Neuronal stem cell (in vitro differentiated cells): ENCODE results near the gene SV2C.
A peak's percentile ranks its signal among the peaks of the same experiment; 100 is the strongest.

Source experiments
- DNase-seq: peaks from one replicate; pipeline ENCODE4 v3.0.0-alpha.2; 2013; ENCODE audit warnings: low spot score
- H2AFZ ChIP-seq: one replicate; pipeline ENCODE4 v1.6.1; 2013; ENCODE audit warnings: mild to moderate bottlenecking, low read length, inconsistent platforms
- H2AK5ac ChIP-seq: 2 replicates; pipeline ENCODE4 v1.6.1; 2013; ENCODE audit warnings: low read depth, mild to moderate bottlenecking, inconsistent platforms, low read length, moderate library complexity, mixed read lengths
- H2BK120ac ChIP-seq: 2 replicates; pipeline ENCODE4 v1.6.1; 2013; ENCODE audit warnings: low read depth, mild to moderate bottlenecking, inconsistent platforms, low read length, moderate library complexity, mixed read lengths
- H2BK12ac ChIP-seq: one replicate; pipeline ENCODE4 v1.6.1; 2013; ENCODE audit warnings: low read length, inconsistent platforms
- H2BK15ac ChIP-seq: 2 replicates; pipeline ENCODE4 v1.6.1; 2013; ENCODE audit warnings: mild to moderate bottlenecking, low read length, inconsistent platforms, mixed read lengths
- H2BK5ac ChIP-seq: one replicate; pipeline ENCODE4 v1.6.1; 2013; ENCODE audit warnings: inconsistent platforms, mild to moderate bottlenecking, low read length, moderate library complexity
- H3K14ac ChIP-seq: one replicate; pipeline ENCODE4 v1.6.1; 2013; ENCODE audit warnings: low read length, inconsistent platforms
- H3K18ac ChIP-seq: 2 replicates; pipeline ENCODE4 v1.6.1; 2013; ENCODE audit warnings: low read length, inconsistent platforms
- H3K23ac ChIP-seq: 2 replicates; pipeline ENCODE4 v1.6.1; 2013; ENCODE audit warnings: low read depth, mild to moderate bottlenecking, mixed read lengths, low read length, inconsistent platforms; ENCODE audit not compliant: poor library complexity
- H3K27ac ChIP-seq: replicated peaks from 3 replicates; pipeline ENCODE4 v1.5.1; 2013; ENCODE audit warnings: low read length, inconsistent platforms
- H3K27me3 ChIP-seq, 3 experiments: 2 replicates each; pipeline ENCODE4 v1.6.1; 2013; ENCODE audit warnings: low read length in 3 of 3, mild to moderate bottlenecking in 2 of 3, inconsistent platforms in 1 of 3, low read depth in 1 of 3, mixed read lengths in 1 of 3, moderate library complexity in 1 of 3; ENCODE audit not compliant: control insufficient read depth in 3 of 3, insufficient read depth in 3 of 3
- H3K36me3 ChIP-seq, 2 donors: replicated peaks in 1 of 2; 2 replicates each; pipeline ENCODE4 v1.6.1; 2013; ENCODE audit warnings: low read length in 2 of 2; ENCODE audit not compliant: control insufficient read depth in 2 of 2, insufficient read depth in 2 of 2
- H3K4ac ChIP-seq: 2 replicates; pipeline ENCODE4 v1.6.1; 2013; ENCODE audit warnings: inconsistent platforms, mild to moderate bottlenecking, low read length, moderate library complexity
- H3K4me1 ChIP-seq, 2 donors: 1 replicate in 1 of 2; 2 replicates in 1 of 2; pipeline ENCODE4 v1.6.1; 2013; ENCODE audit warnings: low read length in 2 of 2, low read depth in 1 of 2; ENCODE audit not compliant: control insufficient read depth in 2 of 2, insufficient read depth in 1 of 2
- H3K4me2 ChIP-seq: one replicate; pipeline ENCODE4 v1.6.1; 2013; ENCODE audit warnings: mild to moderate bottlenecking, low read length, inconsistent platforms; ENCODE audit not compliant: insufficient read depth, poor library complexity, severe bottlenecking
- H3K4me3 ChIP-seq, 2 donors: 2 replicates each; pipeline ENCODE4 v1.5.1; 2013; ENCODE audit warnings: low read length in 2 of 2, mild to moderate bottlenecking in 2 of 2, inconsistent platforms in 1 of 2, moderate library complexity in 1 of 2
- H3K79me1 ChIP-seq: one replicate; pipeline ENCODE4 v1.6.1; 2013; ENCODE audit warnings: low read depth, mild to moderate bottlenecking, inconsistent platforms, low read length, moderate library complexity
- H3K9ac ChIP-seq: one replicate; pipeline ENCODE4 v1.6.1; 2013; ENCODE audit warnings: mild to moderate bottlenecking, low read depth, low read length, inconsistent platforms; ENCODE audit not compliant: poor library complexity
- H3K9me3 ChIP-seq, 2 donors: replicated peaks in 1 of 2; 2 replicates each; pipeline versions ENCODE3 to v1.6.1; 2013; ENCODE audit warnings: low read length in 2 of 2, mild to moderate bottlenecking in 2 of 2, inconsistent platforms in 1 of 2, low read depth in 1 of 2, mixed read lengths in 1 of 2, moderate library complexity in 1 of 2; ENCODE audit not compliant: control insufficient read depth in 2 of 2, insufficient read depth in 1 of 2
- H4K8ac ChIP-seq: one replicate; pipeline ENCODE4 v1.6.1; 2013; ENCODE audit warnings: low read depth, mild to moderate bottlenecking, inconsistent platforms, low read length, moderate library complexity
- H4K91ac ChIP-seq: one replicate; pipeline ENCODE4 v1.6.1; 2013; ENCODE audit warnings: low read length, low read depth, mild to moderate bottlenecking, inconsistent platforms; ENCODE audit not compliant: poor library complexity
- WGBS, 2 donors: extraction: QIAGEN DNeasy Blood & Tissue Kit; methylation state at CpG; one replicate each; pipeline ENCODE4 v1.1.7; 2013; ENCODE audit warnings: missing lambda C conversion rate in 2 of 2, mixed read lengths in 1 of 2; ENCODE audit not compliant: insufficient read length in 2 of 2, insufficient replicate concordance in 1 of 2; ENCODE audit errors: extremely low coverage in 2 of 2; 5-methylcytosine and 5-hydroxymethylcytosine counted together

The SV2C gene

DNA sequence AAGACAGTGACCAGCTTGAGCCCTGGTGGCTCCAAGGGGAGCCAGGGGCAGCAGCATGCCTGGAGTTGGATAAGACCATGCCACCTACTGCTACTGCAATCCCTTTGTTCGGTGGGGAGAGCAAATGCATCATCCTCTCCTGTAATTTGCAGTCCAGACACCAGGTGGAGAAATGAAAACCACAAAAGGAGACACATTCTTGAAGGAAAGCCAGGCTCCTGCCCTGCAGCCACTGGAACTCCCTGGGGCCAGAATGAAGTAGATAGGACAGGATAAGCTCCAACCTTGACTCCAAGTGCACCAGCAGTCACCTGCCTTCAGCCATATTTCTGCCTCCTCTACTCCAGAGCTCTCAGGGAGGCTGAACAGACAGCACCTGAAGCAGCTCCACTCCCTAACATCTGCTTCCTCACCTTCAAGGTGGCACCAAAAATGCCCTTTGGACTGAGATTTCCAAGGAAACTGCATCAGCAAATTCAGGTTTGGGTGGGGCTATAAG, 254.8 kb downstream of the SV2C start:
- no peak overlapping the region for H2BK5ac ChIP-seq
- H3K79me1 ChIP-seq, result no peaks in the 10 kb centered on the region
- H3K4ac ChIP-seq, result no peak overlapping the region
- no peak overlapping the region for H3K14ac ChIP-seq
- no peak overlapping the region for H3K23ac ChIP-seq
- H2BK12ac ChIP-seq, result peak overlapping the region; percentile 65
- H3K9me3 ChIP-seq, result peaks cover 0 to 4% of the 10 kb centered on the region in 2 donors
- H4K91ac ChIP-seq, result no peak overlapping the region
- no peak overlapping the region for H3K4me2 ChIP-seq
- H3K36me3 ChIP-seq, result no peaks in the 10 kb centered on the region
- no peak overlapping the region for H3K4me3 ChIP-seq
- H2BK120ac ChIP-seq, result no peak overlapping the region
- H2BK15ac ChIP-seq, result no peak overlapping the region
- H3K9ac ChIP-seq, result no peak overlapping the region
- H2AK5ac ChIP-seq, result no peak overlapping the region
- no peak overlapping the region for H4K8ac ChIP-seq
- H3K27ac ChIP-seq, result no peak overlapping the region
- no CpG with 5 or more reads among the region's 1 CpG for WGBS, 2 donors
- peak overlapping the region; percentile 69 for H2AFZ ChIP-seq
- no peaks in the 10 kb centered on the region for H3K27me3 ChIP-seq
- peak overlapping the region; percentile 16 for H3K18ac ChIP-seq
- peak; percentile 37 for DNase-seq
- H3K4me1 ChIP-seq, result peaks cover 7 to 15% of the 10 kb centered on the region in 2 donors

DNA sequence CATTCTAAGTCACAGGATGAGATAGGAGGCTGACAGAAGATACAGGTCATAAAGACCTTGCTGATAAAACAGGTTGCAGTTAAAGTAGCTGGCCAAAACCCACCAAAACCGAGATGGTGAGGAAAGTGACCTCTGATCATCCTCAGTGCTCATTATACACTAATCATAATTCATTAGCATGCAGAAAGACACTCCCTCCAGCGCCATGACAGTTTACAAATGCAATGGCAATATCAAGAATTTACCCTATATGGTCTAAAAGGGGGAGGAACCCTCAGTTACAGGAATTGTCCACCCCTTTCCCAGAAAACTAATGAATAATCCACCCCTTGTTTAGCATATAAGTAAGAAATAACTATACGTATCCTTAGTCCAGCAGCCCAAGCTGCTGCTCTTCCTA, 256.7 kb downstream of the SV2C start:
- Histone ChIP-seq H3K4me3 (no peak overlapping the region), H3K79me1 (no peaks in the 10 kb centered on the region), H3K14ac (no peak overlapping the region), H2BK5ac (no peak overlapping the region), H3K27ac (no peak overlapping the region), H3K36me3 (no peaks in the 10 kb centered on the region), H2AFZ (no peak overlapping the region), H4K8ac (no peak overlapping the region), H3K9me3 (peaks cover 0 to 4% of the 10 kb centered on the region in 2 donors), H3K18ac (no peak overlapping the region), H2BK120ac (no peak overlapping the region), H3K4me2 (no peak overlapping the region), H3K4me1 (peaks cover 7 to 15% of the 10 kb centered on the region in 2 donors), H3K27me3 (no peaks in the 10 kb centered on the region), H2BK15ac (no peak overlapping the region), H2BK12ac (no peak overlapping the region), H4K91ac (no peak overlapping the region), H3K23ac (no peak overlapping the region), H2AK5ac (no peak overlapping the region), H3K9ac (no peak overlapping the region), H3K4ac (no peak overlapping the region)
- no peak for DNase-seq
- no CpG with 5 or more reads among the region's 3 CpGs for WGBS, 2 donors

DNA sequence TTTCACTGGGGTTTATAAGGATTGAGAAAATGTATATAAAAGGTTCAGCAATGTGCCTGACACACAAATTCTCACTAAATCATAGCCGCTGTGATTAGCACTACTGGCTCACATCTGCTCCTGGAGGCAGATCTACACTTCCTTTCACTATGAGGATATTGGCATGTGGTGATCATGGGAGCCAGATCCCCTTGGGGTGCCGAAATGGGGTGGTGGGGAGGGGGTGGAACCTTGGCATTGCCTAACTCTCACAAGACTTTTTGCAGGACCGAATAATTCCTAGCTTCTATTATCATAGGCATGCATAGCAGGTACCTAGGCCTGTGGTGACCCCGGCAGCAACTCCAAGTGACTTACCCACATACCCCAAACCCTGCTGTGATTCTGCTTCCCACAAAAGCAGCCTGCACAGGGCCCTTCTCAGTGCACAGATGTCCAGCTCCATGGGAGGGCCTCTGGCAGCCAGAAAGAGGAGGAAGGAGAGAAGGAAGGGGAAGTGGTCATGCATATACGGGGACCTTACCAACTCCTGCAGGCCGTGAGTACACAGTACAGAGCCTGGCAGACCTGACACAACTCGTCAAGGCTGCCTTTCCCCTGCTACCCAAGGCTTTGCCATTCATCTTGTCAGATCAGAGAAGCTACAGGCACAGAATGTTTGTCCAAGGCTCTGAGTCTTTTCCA, 258.6 kb downstream of the SV2C start:
- Histone ChIP-seq H2AK5ac (no peak overlapping the region), H2BK15ac (no peak overlapping the region), H3K4me3 (no peak overlapping the region), H3K9ac (no peak overlapping the region), H3K4me2 (no peak overlapping the region), H2BK12ac (no peak overlapping the region), H2BK120ac (no peak overlapping the region), H3K4ac (no peak overlapping the region), H3K23ac (no peak overlapping the region), H3K79me1 (no peaks in the 10 kb centered on the region), H3K27me3 (no peaks in the 10 kb centered on the region), H4K91ac (no peak overlapping the region), H3K18ac (peak overlapping the region; percentile 0), H2AFZ (peak overlapping the region; percentile 89), H4K8ac (no peak overlapping the region), H3K36me3 (no peaks in the 10 kb centered on the region), H3K4me1 (peaks cover 7 to 15% of the 10 kb centered on the region in 2 donors), H3K27ac (no peak overlapping the region), H3K14ac (no peak overlapping the region), H3K9me3 (peaks cover 0 to 3% of the 10 kb centered on the region in 2 donors), H2BK5ac (no peak overlapping the region)
- WGBS, 2 donors, result no CpG with 5 or more reads among the region's 7 CpGs
- DNase-seq, result no peak

DNA sequence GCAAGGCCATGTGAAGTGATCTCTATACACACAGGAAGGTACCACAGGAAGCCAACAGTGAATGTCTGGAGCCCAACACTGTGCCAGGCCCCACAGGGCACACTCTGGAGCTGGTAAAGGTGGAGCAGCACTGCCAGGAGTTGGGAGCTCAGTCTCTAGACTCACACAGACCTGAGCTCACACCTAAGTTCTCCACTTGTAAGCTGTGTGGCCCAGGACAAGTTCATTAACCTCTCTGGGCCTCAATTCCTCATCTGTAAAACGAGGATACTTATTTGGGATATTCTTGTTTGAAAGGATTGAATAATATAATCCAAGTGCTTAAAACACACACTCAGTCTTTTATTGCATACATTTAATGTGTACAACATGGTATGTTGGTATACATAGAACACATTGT, 259.3 kb downstream of the SV2C start:
- Histone ChIP-seq H3K9ac (no peak overlapping the region), H3K14ac (no peak overlapping the region), H3K4me2 (no peak overlapping the region), H3K27me3 (no peaks in the 10 kb centered on the region), H3K27ac (no peak overlapping the region), H3K4ac (no peak overlapping the region), H3K36me3 (no peaks in the 10 kb centered on the region), H4K91ac (no peak overlapping the region), H2AFZ (peak overlapping the region; percentile 89), H3K9me3 (no peaks in the 10 kb centered on the region), H3K79me1 (no peaks in the 10 kb centered on the region), H2BK5ac (no peak overlapping the region), H3K18ac (no peak overlapping the region), H3K4me1 (peaks cover 7 to 15% of the 10 kb centered on the region in 2 donors), H2BK15ac (no peak overlapping the region), H3K23ac (no peak overlapping the region), H3K4me3 (no peak overlapping the region), H2AK5ac (no peak overlapping the region), H4K8ac (no peak overlapping the region), H2BK12ac (no peak overlapping the region), H2BK120ac (no peak overlapping the region)
- WGBS, 2 donors, result no CpG with 5 or more reads among the region's 1 CpG
- no peak for DNase-seq
